ENCODE data around the gene WDR33.

DNA sequence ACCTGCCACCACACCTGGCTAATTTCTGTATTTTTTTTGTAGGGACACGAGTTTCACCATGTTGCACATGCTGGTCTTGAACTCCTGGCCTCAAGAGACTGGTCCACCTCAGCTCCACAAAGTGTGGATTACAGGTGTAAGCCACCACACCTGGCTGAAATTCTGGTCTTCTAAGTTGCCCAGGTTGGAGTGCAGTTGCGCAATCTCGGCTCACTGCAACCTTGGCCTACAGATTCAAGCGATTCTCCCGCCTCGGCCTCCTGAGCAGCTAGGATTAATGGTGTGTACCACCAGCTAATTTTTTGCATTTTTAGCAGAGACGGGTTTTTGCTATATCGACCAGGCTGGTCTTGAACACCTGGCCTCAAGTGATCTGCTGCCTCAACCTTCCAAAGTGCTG is 41.4 kb upstream of the WDR33 start:
- TF ChIP-seq, protein P1, sequence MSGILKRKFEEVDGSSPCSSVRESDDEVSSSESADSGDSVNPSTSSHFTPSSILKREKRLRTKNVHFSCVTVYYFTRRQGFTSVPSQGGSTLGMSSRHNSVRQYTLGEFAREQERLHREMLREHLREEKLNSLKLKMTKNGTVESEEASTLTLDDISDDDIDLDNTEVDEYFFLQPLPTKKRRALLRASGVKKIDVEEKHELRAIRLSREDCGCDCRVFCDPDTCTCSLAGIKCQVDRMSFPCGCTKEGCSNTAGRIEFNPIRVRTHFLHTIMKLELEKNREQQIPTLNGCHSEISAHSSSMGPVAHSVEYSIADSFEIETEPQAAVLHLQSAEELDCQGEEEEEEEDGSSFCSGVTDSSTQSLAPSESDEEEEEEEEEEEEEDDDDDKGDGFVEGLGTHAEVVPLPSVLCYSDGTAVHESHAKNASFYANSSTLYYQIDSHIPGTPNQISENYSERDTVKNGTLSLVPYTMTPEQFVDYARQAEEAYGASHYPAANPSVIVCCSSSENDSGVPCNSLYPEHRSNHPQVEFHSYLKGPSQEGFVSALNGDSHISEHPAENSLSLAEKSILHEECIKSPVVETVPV (CRISPR knock-in tag; IDR thresholded peaks at IDR 0.05): no peak
- TF ChIP-seq ZFP30 (CRISPR knock-in tag; IDR thresholded peaks at IDR 0.05) (no peak), OSR1 (CRISPR knock-in tag; IDR thresholded peaks at IDR 0.05) (no peak), TCF4 (CRISPR knock-in tag; IDR thresholded peaks at IDR 0.05; ENCODE audit: borderline replicate concordance) (no peak), ESRRG (CRISPR knock-in tag; IDR thresholded peaks at IDR 0.05) (no peak)

All from SK-N-SH treated with all-trans-retinoic acid at 6 μM for 48 hours (cell line).